ENCODE data around the gene STMND1.

Gene STMND1

DNA sequence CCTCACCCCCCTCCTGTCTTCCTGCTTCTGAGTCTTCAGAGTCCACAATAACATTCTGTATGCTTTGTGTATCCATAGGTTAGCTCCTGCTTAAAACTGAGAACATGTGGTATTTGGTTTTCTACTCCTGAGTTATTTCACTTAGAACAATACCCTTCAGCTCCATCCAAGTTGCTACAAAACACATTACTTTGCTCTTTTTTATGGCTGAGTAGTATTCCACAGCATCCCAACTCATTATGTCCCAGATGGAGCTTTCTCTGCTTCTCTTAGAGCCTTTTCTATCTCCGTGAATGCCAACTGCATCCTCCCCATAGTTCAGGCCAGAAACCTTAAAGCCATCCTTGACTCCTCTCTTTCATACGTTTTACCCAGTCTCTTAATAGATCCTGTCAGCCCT, 55.8 kb downstream of the STMND1 start:
- TF ChIP-seq, protein P1, sequence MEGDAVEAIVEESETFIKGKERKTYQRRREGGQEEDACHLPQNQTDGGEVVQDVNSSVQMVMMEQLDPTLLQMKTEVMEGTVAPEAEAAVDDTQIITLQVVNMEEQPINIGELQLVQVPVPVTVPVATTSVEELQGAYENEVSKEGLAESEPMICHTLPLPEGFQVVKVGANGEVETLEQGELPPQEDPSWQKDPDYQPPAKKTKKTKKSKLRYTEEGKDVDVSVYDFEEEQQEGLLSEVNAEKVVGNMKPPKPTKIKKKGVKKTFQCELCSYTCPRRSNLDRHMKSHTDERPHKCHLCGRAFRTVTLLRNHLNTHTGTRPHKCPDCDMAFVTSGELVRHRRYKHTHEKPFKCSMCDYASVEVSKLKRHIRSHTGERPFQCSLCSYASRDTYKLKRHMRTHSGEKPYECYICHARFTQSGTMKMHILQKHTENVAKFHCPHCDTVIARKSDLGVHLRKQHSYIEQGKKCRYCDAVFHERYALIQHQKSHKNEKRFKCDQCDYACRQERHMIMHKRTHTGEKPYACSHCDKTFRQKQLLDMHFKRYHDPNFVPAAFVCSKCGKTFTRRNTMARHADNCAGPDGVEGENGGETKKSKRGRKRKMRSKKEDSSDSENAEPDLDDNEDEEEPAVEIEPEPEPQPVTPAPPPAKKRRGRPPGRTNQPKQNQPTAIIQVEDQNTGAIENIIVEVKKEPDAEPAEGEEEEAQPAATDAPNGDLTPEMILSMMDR (IDR thresholded peaks at IDR 0.05; ENCODE audit: control insufficient read depth, extremely low read depth, insufficient read depth) = no peak
- DNase-seq (ENCODE audit: low read depth) = no peak
- no peak overlapping the region for H3K4me3 ChIP-seq (ENCODE audit: low read depth, low read length)

DNA sequence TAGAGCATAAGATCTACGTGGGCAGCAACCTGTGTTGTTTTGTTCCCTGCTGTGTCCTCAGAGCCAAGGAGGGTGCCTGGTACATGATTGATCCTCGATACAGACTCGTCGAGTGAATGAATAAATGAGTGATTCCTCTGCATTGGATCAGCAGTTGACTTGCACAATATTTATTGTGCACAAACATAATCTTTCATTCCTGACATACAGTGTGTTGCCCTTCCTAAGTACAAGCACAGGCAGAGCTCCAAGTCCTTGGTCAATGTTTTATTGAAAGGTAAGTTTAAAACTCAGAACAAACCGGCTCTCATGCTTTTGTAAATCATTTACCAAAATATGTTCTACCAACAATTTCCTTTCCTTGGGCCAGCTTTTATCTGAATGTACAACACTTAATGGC, 57.4 kb downstream of the STMND1 start:
- peak; percentile 74 for DNase-seq (ENCODE audit: low read depth)
- TF ChIP-seq, protein P1 (IDR thresholded peaks at IDR 0.05; ENCODE audit: control insufficient read depth, extremely low read depth, insufficient read depth) = no peak
- no peak overlapping the region for H3K4me3 ChIP-seq (ENCODE audit: low read depth, low read length)

GRCh38 chr6:17161076-17161475, 59.2 kb downstream of the STMND1 start:
- no peak overlapping the region for H3K4me3 ChIP-seq (ENCODE audit: low read depth, low read length)
- DNase-seq (ENCODE audit: low read depth) = no peak
- TF ChIP-seq, protein P1 (IDR thresholded peaks at IDR 0.05; ENCODE audit: control insufficient read depth, extremely low read depth, insufficient read depth) = no peak

- DNase-seq (ENCODE audit: low read depth) = no peak
- H3K4me3 ChIP-seq (ENCODE audit: low read depth, low read length) = no peak overlapping the region
- TF ChIP-seq, protein P1 (IDR thresholded peaks at IDR 0.05; ENCODE audit: control insufficient read depth, extremely low read depth, insufficient read depth) = no peak
These were observed 63.5 kb downstream of the STMND1 start for GRCh38 chr6:17165383-17165782.

GRCh38 chr6:17167327-17167979, 65.6 kb downstream of the STMND1 start:
- TF ChIP-seq, protein P1 (IDR thresholded peaks at IDR 0.05; ENCODE audit: control insufficient read depth, extremely low read depth, insufficient read depth) = peak; percentile 9; the same call in 1 of the 2 replicates

GRCh38 chr6:17169291-17169690, 67.4 kb downstream of the STMND1 start:
- no peak overlapping the region for H3K4me3 ChIP-seq (ENCODE audit: low read depth, low read length)
- TF ChIP-seq, protein P1 (IDR thresholded peaks at IDR 0.05; ENCODE audit: control insufficient read depth, extremely low read depth, insufficient read depth) = no peak
- DNase-seq (ENCODE audit: low read depth) = no peak

More at GRCh38 chr6:17167327-17167979, 65.6 kb downstream of the STMND1 start:
- H3K4me3 ChIP-seq (ENCODE audit: low read depth, low read length) = no peak overlapping the region
- DNase-seq (ENCODE audit: low read depth) = no peak

GRCh38 chr6:17169711-17170110, 67.9 kb downstream of the STMND1 start:
- H3K4me3 ChIP-seq (ENCODE audit: low read depth, low read length) = no peak overlapping the region
- TF ChIP-seq, protein P1 (IDR thresholded peaks at IDR 0.05; ENCODE audit: control insufficient read depth, extremely low read depth, insufficient read depth) = no peak
- DNase-seq (ENCODE audit: low read depth) = no peak

All from LNCaP clone FGC (cell line).